HG02798 (cell line): Measurements from ENCODE around the gene DLST.

ENCODE experiments used
- ATAC-seq: cut with Tn5 transposase; IDR thresholded peaks from one replicate; pipeline ENCODE4 v1.9.1; 2021; ENCODE audit warnings: mild to moderate bottlenecking; ENCODE audit not compliant: unreplicated experiment, poor library complexity

DLST gene

GRCh38 chr14:74950795-74951442 lies 69.2 kb downstream of the DLST start:
- no peak for ATAC-seq

- no peak for ATAC-seq
These were observed 69.9 kb downstream of the DLST start for GRCh38 chr14:74951443-74952179.

- no peak for ATAC-seq
These were observed 70.5 kb downstream of the DLST start for GRCh38 chr14:74952180-74952665.

GRCh38 chr14:74952697-74953484 lies 71.2 kb downstream of the DLST start:
- ATAC-seq, result no peak
